Medulla oblongata (tissue), 1 donor: ENCODE results near the gene PKIB.
"Not testable (repeated sequence)": the region's sequence is repeated elsewhere in the genome, so short reads cannot be mapped to it uniquely, and the experiment has no call there.

Experiments
- DNase-seq: peaks from one replicate; pipeline ENCODE4 v3.0.0-alpha.2; 2015; ENCODE audit errors: extremely low spot score

PKIB gene

GRCh38 chr6:122710908-122711635, 100.9 kb downstream of the PKIB start:
- no peak for DNase-seq

GRCh38 chr6:122712093-122712447, 101.9 kb downstream of the PKIB start:
- DNase-seq, result no peak

GRCh38 chr6:122712448-122713137, 102.4 kb downstream of the PKIB start:
- no peak for DNase-seq

- peak; percentile 45 for DNase-seq
These were observed 102.9 kb downstream of the PKIB start for GRCh38 chr6:122713138-122713537.

GRCh38 chr6:122714059-122714458, 103.9 kb downstream of the PKIB start:
- no peak for DNase-seq

GRCh38 chr6:122715725-122716124, 105.5 kb downstream of the PKIB start:
- DNase-seq, result no peak

- peak; percentile 63 for DNase-seq
These were observed 107.1 kb downstream of the PKIB start for GRCh38 chr6:122717350-122717749.

GRCh38 chr6:122718616-122719015, 108.4 kb downstream of the PKIB start:
- no peak for DNase-seq

- DNase-seq, result no peak
These were observed 109.0 kb downstream of the PKIB start for GRCh38 chr6:122719176-122719575.

GRCh38 chr6:122722746-122723145, 112.5 kb downstream of the PKIB start:
- DNase-seq, result no peak

- no peak for DNase-seq
These were observed 116.4 kb downstream of the PKIB start for GRCh38 chr6:122726649-122727048.

- DNase-seq, result no peak
These were observed 117.0 kb downstream of the PKIB start for GRCh38 chr6:122727244-122727643.

- DNase-seq, result no peak
These were observed 120.1 kb downstream of the PKIB start for GRCh38 chr6:122730334-122730733.

GRCh38 chr6:122730775-122731386, 120.7 kb downstream of the PKIB start:
- DNase-seq, result peak; percentile 69

- DNase-seq, result no peak
These were observed 123.1 kb downstream of the PKIB start for GRCh38 chr6:122733259-122733658.

- no peak for DNase-seq
These were observed 124.6 kb downstream of the PKIB start for GRCh38 chr6:122734529-122735395.

GRCh38 chr6:122735582-122735981, 125.4 kb downstream of the PKIB start:
- no peak for DNase-seq

- DNase-seq, result no peak
These were observed 126.0 kb downstream of the PKIB start for GRCh38 chr6:122736163-122736562.

GRCh38 chr6:122736616-122737015, 126.4 kb downstream of the PKIB start:
- DNase-seq, result no peak

GRCh38 chr6:122740091-122740490, 129.9 kb downstream of the PKIB start:
- no peak for DNase-seq

GRCh38 chr6:122740936-122741335, 130.7 kb downstream of the PKIB start:
- DNase-seq, result no peak

- DNase-seq, result not testable (repeated sequence)
These were observed 134.0 kb downstream of the PKIB start for GRCh38 chr6:122744247-122744646.
